PFSK-1 (cell line): Measurements from ENCODE around the gene HSPB8.

Experiments used
- FOXP2 ChIP-seq: optimal IDR thresholded peaks from 2 replicates; pipeline ENCODE3; 2011; ENCODE audit warnings: borderline replicate concordance, control low read depth, inconsistent platforms; ENCODE audit not compliant: insufficient read depth; ENCODE audit errors: extremely low read length, extremely low read depth
- POLR2AphosphoS5 ChIP-seq: IDR thresholded peaks from 2 replicates; pipeline ENCODE4 v1.6.1; 2012; ENCODE audit warnings: low read depth, mild to moderate bottlenecking, control low read depth, low read length, moderate library complexity
- SIN3A ChIP-seq: IDR thresholded peaks from 2 replicates; pipeline ENCODE4 v1.6.1; 2012; ENCODE audit warnings: mild to moderate bottlenecking, low read length, moderate library complexity, borderline replicate concordance; ENCODE audit not compliant: insufficient read depth
- TAF1 ChIP-seq: IDR thresholded peaks from 2 replicates; pipeline ENCODE4 v1.6.1; 2012; ENCODE audit warnings: low read length, control low read depth, borderline replicate concordance; ENCODE audit not compliant: insufficient read depth
- TF ChIP-seq, protein P1 (sequence below), 2 experiments: IDR thresholded peaks; 2 replicates each; pipeline versions ENCODE4 v1.6.1 to v1.8.0; 2011 to 2012; ENCODE audit warnings: low read depth in 2 of 2, low read length in 2 of 2, control low read depth in 1 of 2, inconsistent platforms in 1 of 2, mild to moderate bottlenecking in 1 of 2, moderate library complexity in 1 of 2; ENCODE audit not compliant: insufficient read depth in 1 of 2

HSPB8 gene

DNA sequence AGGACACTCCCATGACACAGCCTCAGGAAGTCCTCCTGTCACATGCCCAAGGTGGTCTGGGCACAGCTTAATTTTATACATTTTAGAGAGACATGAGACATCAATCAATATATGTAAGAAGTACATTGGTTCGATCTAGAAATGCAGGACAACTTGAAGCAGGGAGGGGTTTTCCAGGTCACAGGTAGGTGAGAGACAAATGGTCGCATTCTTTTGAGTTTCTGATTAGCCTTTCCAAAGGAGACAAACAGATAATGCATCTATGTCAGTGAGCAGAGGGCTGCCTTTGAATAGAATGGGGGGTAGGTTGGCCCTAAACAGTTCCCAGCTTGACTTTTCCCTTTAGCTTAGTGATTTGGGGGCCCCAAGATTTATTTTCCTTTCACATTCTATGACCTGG lies 2.5 kb downstream of the HSPB8 start:
- TF ChIP-seq TAF1: no peak
- no peak for TF ChIP-seq FOXP2
- TF ChIP-seq POLR2AphosphoS5: no peak
- TF ChIP-seq, protein P1, sequence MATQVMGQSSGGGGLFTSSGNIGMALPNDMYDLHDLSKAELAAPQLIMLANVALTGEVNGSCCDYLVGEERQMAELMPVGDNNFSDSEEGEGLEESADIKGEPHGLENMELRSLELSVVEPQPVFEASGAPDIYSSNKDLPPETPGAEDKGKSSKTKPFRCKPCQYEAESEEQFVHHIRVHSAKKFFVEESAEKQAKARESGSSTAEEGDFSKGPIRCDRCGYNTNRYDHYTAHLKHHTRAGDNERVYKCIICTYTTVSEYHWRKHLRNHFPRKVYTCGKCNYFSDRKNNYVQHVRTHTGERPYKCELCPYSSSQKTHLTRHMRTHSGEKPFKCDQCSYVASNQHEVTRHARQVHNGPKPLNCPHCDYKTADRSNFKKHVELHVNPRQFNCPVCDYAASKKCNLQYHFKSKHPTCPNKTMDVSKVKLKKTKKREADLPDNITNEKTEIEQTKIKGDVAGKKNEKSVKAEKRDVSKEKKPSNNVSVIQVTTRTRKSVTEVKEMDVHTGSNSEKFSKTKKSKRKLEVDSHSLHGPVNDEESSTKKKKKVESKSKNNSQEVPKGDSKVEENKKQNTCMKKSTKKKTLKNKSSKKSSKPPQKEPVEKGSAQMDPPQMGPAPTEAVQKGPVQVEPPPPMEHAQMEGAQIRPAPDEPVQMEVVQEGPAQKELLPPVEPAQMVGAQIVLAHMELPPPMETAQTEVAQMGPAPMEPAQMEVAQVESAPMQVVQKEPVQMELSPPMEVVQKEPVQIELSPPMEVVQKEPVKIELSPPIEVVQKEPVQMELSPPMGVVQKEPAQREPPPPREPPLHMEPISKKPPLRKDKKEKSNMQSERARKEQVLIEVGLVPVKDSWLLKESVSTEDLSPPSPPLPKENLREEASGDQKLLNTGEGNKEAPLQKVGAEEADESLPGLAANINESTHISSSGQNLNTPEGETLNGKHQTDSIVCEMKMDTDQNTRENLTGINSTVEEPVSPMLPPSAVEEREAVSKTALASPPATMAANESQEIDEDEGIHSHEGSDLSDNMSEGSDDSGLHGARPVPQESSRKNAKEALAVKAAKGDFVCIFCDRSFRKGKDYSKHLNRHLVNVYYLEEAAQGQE (IDR thresholded peaks at IDR 0.05; ENCODE audit: insufficient read depth in 1 of 2, low read depth in 2 of 2, low read length in 2 of 2): no peak
- no peak for TF ChIP-seq SIN3A

DNA sequence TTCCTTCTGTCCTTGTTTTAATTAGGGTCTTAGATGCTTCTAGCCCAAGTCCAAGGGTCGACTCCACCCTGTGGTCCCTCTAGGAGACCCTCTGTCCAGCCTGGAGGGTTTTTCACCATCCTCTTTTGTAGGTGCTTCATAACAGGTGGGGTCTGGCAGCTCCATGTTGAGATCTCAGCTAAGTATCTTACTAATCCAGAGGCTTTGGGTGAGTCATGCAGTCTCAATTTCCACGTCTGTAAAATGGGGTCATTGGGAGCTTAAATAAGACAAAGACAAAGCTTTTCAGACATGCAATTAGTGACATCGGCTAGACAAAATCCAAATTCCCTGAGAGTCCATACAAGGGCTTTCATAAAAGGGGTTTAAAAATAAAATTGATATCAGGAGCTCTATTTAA lies 3.2 kb downstream of the HSPB8 start:
- TF ChIP-seq FOXP2: no peak
- no peak for TF ChIP-seq TAF1
- no peak for TF ChIP-seq SIN3A
- TF ChIP-seq, protein P1 (IDR thresholded peaks at IDR 0.05; ENCODE audit: insufficient read depth in 1 of 2, low read depth in 2 of 2, low read length in 2 of 2): no peak
- TF ChIP-seq POLR2AphosphoS5: no peak

DNA sequence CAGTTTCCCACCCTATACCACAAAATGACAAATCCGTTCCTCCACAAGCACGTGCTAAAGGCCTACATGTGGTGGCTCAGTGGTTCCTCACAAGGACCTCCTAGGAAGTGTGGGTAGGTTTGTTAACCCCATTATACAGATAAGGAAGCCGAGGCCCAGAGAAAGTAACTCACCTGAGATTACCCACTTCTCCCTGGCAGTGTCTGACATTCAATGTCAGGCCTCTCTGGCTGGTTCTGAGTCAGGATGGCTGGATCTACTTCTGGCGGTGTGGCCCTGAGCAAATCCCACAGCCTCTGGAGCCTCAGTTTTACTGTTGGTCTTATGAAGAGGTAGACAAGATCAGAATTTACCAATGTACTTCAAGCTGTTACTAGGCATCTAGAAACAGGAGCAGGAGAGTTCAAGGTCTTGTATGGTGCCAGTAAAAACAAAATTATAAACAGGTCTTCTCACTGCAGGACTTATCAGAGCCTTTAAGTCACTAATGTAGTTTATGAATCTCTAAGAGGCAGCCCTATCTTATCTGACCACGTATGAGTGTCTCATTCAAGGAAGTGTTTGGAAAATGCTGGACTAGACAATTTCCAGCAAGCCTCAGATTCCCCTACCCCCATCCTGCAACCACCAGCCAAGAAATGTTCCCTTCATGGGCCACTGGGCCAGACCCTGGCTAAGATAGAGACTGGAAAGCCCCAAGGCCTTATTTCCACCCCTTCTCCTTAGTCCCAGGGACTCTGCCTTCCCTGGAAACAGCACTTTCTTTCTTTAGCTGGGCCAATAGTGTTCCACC lies 4.2 kb downstream of the HSPB8 start:
- TF ChIP-seq POLR2AphosphoS5 (no peak), SIN3A (no peak), TAF1 (no peak), FOXP2 (no peak)
- TF ChIP-seq, protein P1 (IDR thresholded peaks at IDR 0.05; ENCODE audit: insufficient read depth in 1 of 2, low read depth in 2 of 2, low read length in 2 of 2): no peak

DNA sequence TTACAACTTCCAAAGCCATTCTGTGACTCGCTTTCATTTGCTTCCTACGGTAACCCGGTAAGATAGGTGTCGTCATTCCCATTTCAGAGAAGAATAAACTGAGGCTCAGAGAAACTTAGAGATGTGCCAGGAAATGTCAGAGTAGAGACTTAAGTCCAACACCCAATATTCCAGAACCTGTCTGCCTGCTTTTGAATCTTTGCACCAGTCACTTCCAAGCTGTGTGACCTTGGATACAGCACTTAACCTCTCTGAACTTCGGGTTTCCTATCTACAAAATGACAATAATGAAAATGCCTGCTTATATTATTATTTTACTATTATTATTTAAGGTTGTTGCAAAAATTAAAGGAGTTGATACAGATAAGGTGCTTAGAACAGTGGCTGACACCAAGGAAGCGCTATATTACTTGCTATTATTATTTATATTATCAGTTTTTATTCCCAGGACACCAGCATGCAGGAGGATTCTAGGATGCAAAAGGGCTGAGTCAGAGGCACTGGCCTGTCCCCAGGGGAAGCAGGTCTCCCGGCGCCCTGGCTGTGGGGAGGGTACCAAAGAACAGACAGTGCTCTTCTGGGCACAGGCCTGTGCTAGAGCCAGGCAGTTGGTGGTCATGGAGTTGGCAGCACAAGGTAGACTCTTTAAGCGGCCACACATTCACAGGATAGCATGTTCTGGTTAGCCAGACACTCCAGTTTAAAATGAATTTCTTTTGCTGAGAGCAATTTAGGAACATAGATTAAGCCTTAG lies 5.4 kb downstream of the HSPB8 start:
- TF ChIP-seq TAF1: no peak

DNA sequence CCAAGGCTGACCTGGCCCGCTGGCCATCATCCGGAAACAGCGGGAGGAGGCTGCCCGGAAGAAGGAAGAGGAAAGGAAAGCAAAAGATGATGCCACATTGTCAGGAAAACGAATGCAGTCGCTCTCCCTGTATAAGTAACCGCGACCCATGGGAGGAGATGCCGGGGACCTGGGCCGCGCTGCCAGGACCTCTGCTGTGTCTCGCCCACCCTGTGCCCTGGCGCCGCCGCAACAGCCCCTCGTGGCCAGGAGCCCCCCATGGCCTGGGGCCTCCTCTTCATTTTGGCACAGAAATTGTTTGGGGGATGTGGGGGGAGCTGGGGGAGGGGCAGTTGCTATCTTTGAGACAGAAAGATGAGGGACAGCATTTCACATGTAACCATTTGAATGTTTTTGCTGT lies 16.5 kb downstream of the HSPB8 start:
- TF ChIP-seq TAF1 (no peak), POLR2AphosphoS5 (no peak), FOXP2 (no peak), SIN3A (no peak)
- TF ChIP-seq, protein P1 (IDR thresholded peaks at IDR 0.05; ENCODE audit: insufficient read depth in 1 of 2, low read depth in 2 of 2, low read length in 2 of 2): no peak
